ENCODE measurements around the gene RPP40. TPM values are rescaled to one million over a fixed set of nuclear protein-coding genes. Genes with fewer than 3 reads are reported as not detected.

Gene RPP40
- total and polyA plus RNA-seq, 2 of the 13 experiments (the other 11 are each of a cell fraction or from before 2014, with no cell fraction given) = 18.0 to 41.2 TPM

- Histone ChIP-seq H3K9ac (ENCODE audit: insufficient read depth, low read depth, low read length) (no peak overlapping the region), H3K79me2 (ENCODE audit: insufficient read depth, low read length) (no peaks in the 10 kb centered on the region), H3K36me3 (replicated peaks in 1 of 2; ENCODE audit: control insufficient read depth in 1 of 2, insufficient read depth in 2 of 2, low read length in 2 of 2) (no peaks in the 10 kb centered on the region; a peak in 1 of 5 replicates), H3K4me2 (ENCODE audit: low read depth, low read length) (no peak overlapping the region), H4K20me1 (ENCODE audit: insufficient read depth, low read length) (no peaks in the 10 kb centered on the region), H3K27me3 (ENCODE audit: control insufficient read depth in 1 of 2, insufficient read depth in 2 of 2, low read length in 2 of 2) (no peaks in the 10 kb centered on the region), H3K27ac (ENCODE audit: extremely low read length, insufficient read depth, low read length) (no peak overlapping the region), H3K4me1 (ENCODE audit: insufficient read depth, low read length) (peaks cover 27% of the 10 kb centered on the region), H2AFZ (ENCODE audit: low read length) (no peak overlapping the region), H3K9me3 (ENCODE audit: low read length) (peaks cover 18% of the 10 kb centered on the region), H3K4me3 (replicated peaks in 1 of 3; ENCODE audit: insufficient read depth in 1 of 3, low read depth in 2 of 3, low read length in 3 of 3) (no peak overlapping the region)
- TF ChIP-seq SSRP1 (CRISPR knock-in tag; IDR thresholded peaks at IDR 0.05) = no peak
- no peak for TF ChIP-seq PATZ1 (CRISPR knock-in tag; IDR thresholded peaks at IDR 0.05)
- TF ChIP-seq ATF4 (CRISPR knock-in tag; IDR thresholded peaks at IDR 0.05) = no peak
- no peak for TF ChIP-seq NFKBIZ (CRISPR knock-in tag; IDR thresholded peaks at IDR 0.05)
- no peak for TF ChIP-seq NFE2L1 (CRISPR knock-in tag; IDR thresholded peaks at IDR 0.05; ENCODE audit: borderline replicate concordance)
- TF ChIP-seq NAIF1 (CRISPR knock-in tag; IDR thresholded peaks at IDR 0.05; ENCODE audit: borderline replicate concordance) = no peak
- DNase-seq (ENCODE audit: low spot score) (no peak), FAIRE-seq (no peak), ATAC-seq (no peak)
- WGBS (ENCODE audit: low lambda C conversion rate) = 84% methylated on average over 12 of the region's 12 CpGs
- in situ Hi-C loops (cut with HindIII; ENCODE audit: extremely low pct_ligation_motif_present, low pct_unique_long_range_greater_than_20kb) (no loop called here), intact Hi-C loops (cut with micrococcal nuclease; ENCODE audit: unreplicated experiment) (no loop called here)
- CTCF ChIA-PET (ENCODE audit: low intra/inter-chr PET ratio, low total read pairs) = no interaction called here
- POLR2A ChIA-PET = no interaction called here
- no TSS peak for BruUV-seq (replicated peaks)
Measured at GRCh38 chr6:5011346-5011745, 7.5 kb upstream of the RPP40 start.

GRCh38 chr6:5007531-5007930, 3.7 kb upstream of the RPP40 start:
- Histone ChIP-seq H4K20me1 (ENCODE audit: insufficient read depth, low read length) (no peaks in the 10 kb centered on the region), H3K4me3 (replicated peaks in 1 of 3; ENCODE audit: insufficient read depth in 1 of 3, low read depth in 2 of 3, low read length in 3 of 3) (no peak overlapping the region), H2AFZ (ENCODE audit: low read length) (no peak overlapping the region), H3K4me1 (ENCODE audit: insufficient read depth, low read length) (peaks cover 26% of the 10 kb centered on the region), H3K27ac (ENCODE audit: extremely low read length, insufficient read depth, low read length) (no peak overlapping the region), H3K9ac (ENCODE audit: insufficient read depth, low read depth, low read length) (no peak overlapping the region), H3K79me2 (ENCODE audit: insufficient read depth, low read length) (peaks cover 3% of the 10 kb centered on the region), H3K4me2 (ENCODE audit: low read depth, low read length) (no peak overlapping the region), H3K27me3 (ENCODE audit: control insufficient read depth in 1 of 2, insufficient read depth in 2 of 2, low read length in 2 of 2) (no peaks in the 10 kb centered on the region), H3K9me3 (ENCODE audit: low read length) (no peaks in the 10 kb centered on the region), H3K36me3 (replicated peaks in 1 of 2; ENCODE audit: control insufficient read depth in 1 of 2, insufficient read depth in 2 of 2, low read length in 2 of 2) (peaks cover 0 to 2% of the 10 kb centered on the region in 2 experiments; a peak in 1 of 5 replicates)
- intact Hi-C loops (cut with micrococcal nuclease; ENCODE audit: unreplicated experiment) = no loop called here
- 91% methylated on average over 3 of the region's 3 CpGs for WGBS (ENCODE audit: low lambda C conversion rate)
- TF ChIP-seq SKI (IDR thresholded peaks at IDR 0.05; ENCODE audit: partially characterized antibody) (peak; percentile 36), RARA (CRISPR knock-in tag; IDR thresholded peaks at IDR 0.05) (peak; percentile 49), LCORL (IDR thresholded peaks at IDR 0.05) (no peak), LCORL (CRISPR knock-in tag; IDR thresholded peaks at IDR 0.05) (no peak), DR1 (CRISPR knock-in tag; IDR thresholded peaks at IDR 0.05) (no peak), ZFP1 (CRISPR knock-in tag; IDR thresholded peaks at IDR 0.05) (no peak)
- no peak for FAIRE-seq
- POLR2A ChIA-PET = no interaction called here
- CTCF ChIA-PET (ENCODE audit: low intra/inter-chr PET ratio, low total read pairs) = no interaction called here
- no peak for DNase-seq (ENCODE audit: low spot score)
- no peak for ATAC-seq
- in situ Hi-C loops (cut with HindIII; ENCODE audit: extremely low pct_ligation_motif_present, low pct_unique_long_range_greater_than_20kb) = no loop called here
- BruUV-seq (replicated peaks) = no TSS peak
